OCI-LY3 (cell line): ENCODE measurements around the gene FCMR.

ENCODE experiments used
- H2AFZ ChIP-seq: fragments of 200-600, 300-600 bp; shearing (Covaris generic); 2 replicates; pipeline ENCODE4 v1.6.0; 2014; ENCODE audit warnings: antibody characterized with exemption, low read depth, low read length
- H3K27ac ChIP-seq: fragments of 200-600, 300-600 bp; sonication (generic); 2 replicates; pipeline ENCODE4 v1.5.1; 2014; ENCODE audit warnings: mild to moderate bottlenecking, low read length, moderate library complexity, mixed read lengths
- H3K27me3 ChIP-seq: fragments of 200-600, 300-600 bp; sonication (generic); 2 replicates; pipeline ENCODE4 v1.6.1; 2014; ENCODE audit warnings: low read depth, low read length, mixed read lengths
- H3K36me3 ChIP-seq: fragments of 200-600, 300-600 bp; sonication (generic); replicated peaks from 2 replicates; pipeline ENCODE3; 2014; ENCODE audit warnings: low read depth, low read length, mixed read lengths
- H3K4me1 ChIP-seq: fragments of 300-600, 200-600 bp; sonication (generic); 2 replicates; pipeline ENCODE4 v1.6.1; 2014; ENCODE audit warnings: low read length, mixed read lengths
- H3K4me2 ChIP-seq: fragments of 200-600, 300-600 bp; sonication (generic); 2 replicates; pipeline ENCODE4 v1.6.1; 2014; ENCODE audit warnings: low read length, mixed read lengths
- H3K4me3 ChIP-seq: fragments of 300-600, 200-600 bp; sonication (generic); 2 replicates; pipeline ENCODE4 v1.5.1; 2014; ENCODE audit warnings: antibody characterized with exemption, mild to moderate bottlenecking, low read length, moderate library complexity
- H3K79me2 ChIP-seq: fragments of 300-600, 200-600 bp; shearing (Covaris generic); 2 replicates; pipeline ENCODE4 v1.6.1; 2014; ENCODE audit warnings: mild to moderate bottlenecking, low read length, mixed read lengths
- H3K9ac ChIP-seq: fragments of 300-600, 200-600 bp; shearing (Covaris generic); 2 replicates; pipeline ENCODE4 v1.6.0; 2014; ENCODE audit warnings: mild to moderate bottlenecking, low read length, moderate library complexity
- H3K9me3 ChIP-seq: fragments of 200-600, 300-600 bp; shearing (Covaris generic); 2 replicates; pipeline ENCODE4 v1.6.1; 2014; ENCODE audit warnings: low read length, mixed read lengths; ENCODE audit not compliant: insufficient read depth
- H4K20me1 ChIP-seq: fragments of 200-600, 300-600 bp; sonication (generic); 2 replicates; pipeline ENCODE4 v1.6.1; 2016; ENCODE audit warnings: low read length, mixed read lengths; ENCODE audit not compliant: insufficient read depth
- EZH2phosphoT487 ChIP-seq: fragments of 200-600 bp; shearing (Covaris generic); IDR thresholded peaks from 2 replicates; pipeline ENCODE4 v1.6.1; 2018; ENCODE audit warnings: antibody characterized with exemption, mixed run types, low read depth
- TF ChIP-seq, protein P1 (sequence below): fragments of 200-600, 300-600 bp; sonication (generic); IDR thresholded peaks from 2 replicates; pipeline ENCODE4 v1.5.1; 2014; ENCODE audit warnings: antibody characterized with exemption, low read length, low read depth

Gene FCMR

DNA sequence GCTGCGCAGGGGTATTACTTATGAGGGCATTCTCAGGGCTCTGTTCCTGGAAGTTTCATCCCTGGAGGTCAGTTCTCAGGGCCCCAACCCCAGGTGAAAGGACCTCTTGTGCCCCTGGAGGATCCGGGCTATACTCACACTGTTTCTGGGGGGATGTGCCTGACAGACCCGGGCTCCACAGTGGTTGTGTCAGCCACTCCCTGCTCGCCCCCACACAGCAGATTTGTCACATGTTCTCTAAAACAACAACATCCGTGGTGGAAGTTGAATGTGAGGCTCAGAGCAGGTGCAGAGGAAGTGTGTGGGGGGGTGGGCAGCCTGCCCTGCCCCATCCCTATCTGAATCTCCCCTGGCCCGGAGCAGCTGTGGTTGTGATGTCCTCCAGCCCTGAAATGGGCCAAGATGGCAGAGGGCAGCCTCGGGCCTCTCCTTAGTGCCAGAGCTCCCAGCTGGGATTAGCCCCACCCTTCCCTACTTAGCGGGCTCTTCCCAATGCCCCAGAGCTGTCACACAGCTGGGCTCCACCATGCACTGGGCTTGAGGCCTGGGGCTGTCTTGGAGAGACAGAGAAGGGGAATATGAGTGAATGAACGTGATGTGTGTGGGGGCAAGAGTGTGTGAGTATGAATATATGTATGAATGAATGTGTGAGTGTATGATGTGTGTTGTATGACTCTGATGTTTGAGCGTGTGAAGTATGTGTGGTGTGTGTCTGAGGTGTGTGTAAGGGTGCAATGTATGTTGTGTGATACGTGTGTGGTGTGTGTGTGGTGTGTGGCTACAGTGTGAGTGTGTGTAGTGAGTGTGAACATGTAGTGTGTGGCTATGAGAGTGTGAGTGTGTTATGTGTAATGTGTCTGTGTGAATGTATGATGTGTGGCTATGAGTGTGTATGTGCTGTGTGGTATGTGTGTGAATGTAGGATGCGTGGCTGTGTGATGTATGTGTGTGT, 1.5 kb upstream of the FCMR start:
- H3K4me2 ChIP-seq: peak overlapping the region; percentile 90
- no peaks in the 10 kb centered on the region for H3K9me3 ChIP-seq
- H3K27me3 ChIP-seq: no peaks in the 10 kb centered on the region
- H4K20me1 ChIP-seq: no peaks in the 10 kb centered on the region
- H3K4me1 ChIP-seq: peaks cover 78% of the 10 kb centered on the region
- H3K36me3 ChIP-seq: no peaks in the 10 kb centered on the region
- H3K27ac ChIP-seq: peak overlapping the region; percentile 97
- H2AFZ ChIP-seq: no peak overlapping the region
- TF ChIP-seq EZH2phosphoT487: no peak
- TF ChIP-seq, protein P1, sequence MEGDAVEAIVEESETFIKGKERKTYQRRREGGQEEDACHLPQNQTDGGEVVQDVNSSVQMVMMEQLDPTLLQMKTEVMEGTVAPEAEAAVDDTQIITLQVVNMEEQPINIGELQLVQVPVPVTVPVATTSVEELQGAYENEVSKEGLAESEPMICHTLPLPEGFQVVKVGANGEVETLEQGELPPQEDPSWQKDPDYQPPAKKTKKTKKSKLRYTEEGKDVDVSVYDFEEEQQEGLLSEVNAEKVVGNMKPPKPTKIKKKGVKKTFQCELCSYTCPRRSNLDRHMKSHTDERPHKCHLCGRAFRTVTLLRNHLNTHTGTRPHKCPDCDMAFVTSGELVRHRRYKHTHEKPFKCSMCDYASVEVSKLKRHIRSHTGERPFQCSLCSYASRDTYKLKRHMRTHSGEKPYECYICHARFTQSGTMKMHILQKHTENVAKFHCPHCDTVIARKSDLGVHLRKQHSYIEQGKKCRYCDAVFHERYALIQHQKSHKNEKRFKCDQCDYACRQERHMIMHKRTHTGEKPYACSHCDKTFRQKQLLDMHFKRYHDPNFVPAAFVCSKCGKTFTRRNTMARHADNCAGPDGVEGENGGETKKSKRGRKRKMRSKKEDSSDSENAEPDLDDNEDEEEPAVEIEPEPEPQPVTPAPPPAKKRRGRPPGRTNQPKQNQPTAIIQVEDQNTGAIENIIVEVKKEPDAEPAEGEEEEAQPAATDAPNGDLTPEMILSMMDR: no peak
- H3K79me2 ChIP-seq: peaks cover 18% of the 10 kb centered on the region
- H3K4me3 ChIP-seq: peak overlapping the region; percentile 73
- peak overlapping the region; percentile 90 for H3K9ac ChIP-seq

DNA sequence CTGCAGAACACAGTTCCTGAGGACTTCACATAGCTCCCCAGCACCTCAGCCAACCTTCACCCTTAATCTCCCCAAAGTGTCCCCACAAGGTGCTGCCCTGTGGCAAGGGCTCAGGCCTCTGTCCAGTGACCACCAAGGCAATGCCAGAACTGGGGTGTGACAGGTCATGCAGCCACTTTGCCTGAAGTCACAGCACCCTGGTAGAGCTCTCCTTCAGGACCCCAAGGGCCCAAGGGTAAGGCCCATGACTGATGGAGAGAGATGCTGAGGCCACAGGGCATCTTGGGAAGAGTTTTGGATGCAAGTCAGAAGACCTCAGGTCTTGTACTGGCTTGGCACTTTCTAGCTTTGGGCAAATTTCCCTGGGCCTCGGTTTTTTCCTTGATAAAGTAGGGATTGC, 783 bp upstream of the FCMR start:
- Histone ChIP-seq H3K9ac (peak overlapping the region; percentile 90), H3K27me3 (no peaks in the 10 kb centered on the region), H2AFZ (no peak overlapping the region; the same call in 1 of the 2 replicates), H3K27ac (peak overlapping the region; percentile 97), H3K4me1 (peaks cover 70% of the 10 kb centered on the region), H3K9me3 (no peaks in the 10 kb centered on the region), H3K4me2 (peak overlapping the region; percentile 90), H3K4me3 (peak overlapping the region; percentile 73), H3K36me3 (no peaks in the 10 kb centered on the region), H4K20me1 (no peaks in the 10 kb centered on the region), H3K79me2 (peaks cover 18% of the 10 kb centered on the region)
- no peak for TF ChIP-seq EZH2phosphoT487
- TF ChIP-seq, protein P1: no peak

DNA sequence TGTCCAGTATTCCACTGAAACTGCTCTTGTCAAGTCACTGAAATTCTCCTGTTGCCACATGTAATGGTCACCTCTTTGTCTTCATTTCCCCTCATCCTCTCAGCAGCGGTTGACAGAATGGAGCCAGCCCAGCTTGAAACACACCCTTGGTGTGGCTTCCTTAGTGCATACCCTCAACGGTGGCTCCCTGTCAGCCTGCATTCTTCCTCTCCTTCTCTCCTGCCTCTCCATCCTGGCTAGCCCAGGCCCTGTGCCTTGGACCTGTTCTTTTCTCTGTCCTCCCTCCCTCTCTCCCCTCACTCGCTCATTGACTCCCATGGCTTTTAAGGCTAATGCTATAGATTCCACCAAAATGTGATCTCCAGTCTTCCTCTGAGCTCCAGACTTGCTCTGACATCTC, 3.7 kb downstream of the FCMR start:
- no peaks in the 10 kb centered on the region for H3K9me3 ChIP-seq
- peaks cover 6% of the 10 kb centered on the region; the same call in 1 of the 2 replicates for H3K79me2 ChIP-seq
- H3K9ac ChIP-seq: no peak overlapping the region
- H3K4me1 ChIP-seq: peaks cover 29% of the 10 kb centered on the region
- no peak overlapping the region for H3K27ac ChIP-seq
- H3K4me2 ChIP-seq: no peak overlapping the region
- no peaks in the 10 kb centered on the region for H3K27me3 ChIP-seq
- H2AFZ ChIP-seq: no peak overlapping the region
- H3K4me3 ChIP-seq: no peak overlapping the region
- no peaks in the 10 kb centered on the region for H4K20me1 ChIP-seq
- TF ChIP-seq EZH2phosphoT487: no peak
- TF ChIP-seq, protein P1: no peak
- H3K36me3 ChIP-seq: no peaks in the 10 kb centered on the region

DNA sequence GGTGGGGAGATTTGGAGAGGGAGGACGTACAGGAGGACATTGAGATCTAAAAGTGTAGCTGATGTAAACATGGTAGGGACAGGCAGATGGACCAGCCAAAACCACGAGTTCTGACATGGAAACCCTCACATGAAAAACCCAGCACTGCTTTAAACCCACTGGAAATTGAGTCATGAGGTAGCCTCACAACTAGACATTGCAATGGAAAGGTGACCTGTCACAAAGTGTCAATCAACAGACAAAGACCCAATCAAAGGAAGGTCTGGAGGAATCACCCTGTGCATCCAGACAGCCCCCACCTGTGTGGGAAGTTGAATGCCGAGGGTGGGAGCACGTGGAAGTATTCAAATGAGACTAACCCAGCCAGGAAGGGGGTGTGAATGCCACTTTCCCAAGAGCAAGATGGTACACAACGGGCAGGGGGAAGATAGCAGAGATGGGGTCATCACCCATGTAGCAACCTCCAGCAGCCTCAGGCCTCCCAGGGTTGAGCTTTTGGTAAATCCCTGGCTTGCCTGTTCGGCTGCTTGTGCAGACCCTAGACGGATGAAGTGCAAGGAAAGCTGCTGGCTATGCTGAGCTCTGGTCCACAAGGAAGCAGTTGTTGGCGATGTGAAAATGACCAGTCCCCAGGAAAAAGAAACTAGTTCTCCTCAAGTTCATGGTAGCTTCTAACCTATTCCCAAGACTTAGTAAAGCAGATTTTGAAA, 5.6 kb downstream of the FCMR start:
- no peaks in the 10 kb centered on the region for H3K27me3 ChIP-seq
- no peak overlapping the region for H3K4me2 ChIP-seq
- H2AFZ ChIP-seq: no peak overlapping the region
- TF ChIP-seq EZH2phosphoT487: no peak
- H3K4me1 ChIP-seq: peaks cover 19% of the 10 kb centered on the region
- H3K79me2 ChIP-seq: no peaks in the 10 kb centered on the region
- H3K36me3 ChIP-seq: no peaks in the 10 kb centered on the region
- no peak overlapping the region for H3K4me3 ChIP-seq
- H3K9ac ChIP-seq: no peak overlapping the region
- H3K27ac ChIP-seq: no peak overlapping the region
- no peaks in the 10 kb centered on the region for H4K20me1 ChIP-seq
- H3K9me3 ChIP-seq: no peaks in the 10 kb centered on the region
